Left colon (tissue), 2 donors: Measurements from ENCODE around the gene WDR53. TPM values are rescaled to one million over a fixed set of nuclear protein-coding genes. Genes with fewer than 3 reads are reported as not detected.
"Not testable (repeated sequence)": the region's sequence is repeated elsewhere in the genome, so short reads cannot be mapped to it uniquely, and the experiment has no call there.

Experiments
- ATAC-seq: fragments of 200-7000 bp; cut with Tn5 transposase; one replicate; pipeline ENCODE4 v1.9.1; 2020; ENCODE audit warnings: mild to moderate bottlenecking, moderate library complexity
- DNase-seq, 2 donors: peaks; one replicate each; pipeline ENCODE4 v3.0.0-alpha.2; 2020
- intact Hi-C, 2 donors: fragments of 100-400 bp; cut with DNase I in 1 of 2; cut with micrococcal nuclease in 1 of 2; formaldehyde crosslinking; loops; one replicate each; pipeline versions ENCODE4 v1.11.2 to v1.14.0; 2022; cut with DNase I, micrococcal nuclease
- total RNA-seq, 2 donors: library from RNA; stranded (reverse); fragmentation: NEBNext Ultra II Directional; extraction: Animal tissue kit (Norgen Biotek cat#: 25700); gene quantifications; one replicate each; pipeline ENCODE4 v1.2.1, GENCODE V29; 2021
- donor health status: DM: no; HTN: no; CAD: no.
- donor health status: DM: yes; HTN: yes; CAD: no.

Gene WDR53
- total RNA-seq, 2 donors from 2014 or later: 6.8 to 8.6 TPM

GRCh38 chr3:196570332-196570731 is 2.0 kb upstream of the WDR53 start:
- not testable (repeated sequence) for ATAC-seq, DNase-seq

GRCh38 chr3:196569003-196569516 is 706 bp upstream of the WDR53 start:
- peak; percentile 40 to 56 for DNase-seq
- peak; percentile 41 for ATAC-seq
- intact Hi-C loops: no loop called here

More at GRCh38 chr3:196570332-196570731, 2.0 kb upstream of the WDR53 start:
- intact Hi-C loops: not testable (repeated sequence)

DNA sequence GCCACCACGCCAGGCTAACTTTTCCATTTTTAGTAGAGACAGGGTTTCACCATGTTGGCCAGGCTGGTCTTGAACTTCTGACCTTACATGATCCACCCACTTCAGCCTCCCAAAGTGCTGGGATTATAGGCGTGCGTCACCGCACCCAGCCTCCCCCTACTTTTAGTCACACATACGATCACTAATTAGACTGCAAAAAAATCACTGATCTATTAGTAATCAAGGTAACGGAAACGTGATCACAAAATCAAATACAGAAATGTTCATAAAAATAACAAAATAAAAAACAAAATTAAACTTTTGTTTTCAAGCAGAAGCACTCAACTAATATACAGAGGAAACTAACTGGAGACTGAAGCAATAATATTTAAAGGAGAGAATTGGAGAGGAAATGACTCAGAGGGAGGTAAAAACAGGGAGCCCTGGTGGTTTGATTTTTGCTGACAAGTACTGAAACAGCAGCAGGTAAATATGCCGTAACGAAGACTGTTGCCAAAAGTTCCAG is 4.6 kb downstream of the WDR53 start:
- DNase-seq (no peak), ATAC-seq (no peak)
- intact Hi-C loops: no loop called here

DNA sequence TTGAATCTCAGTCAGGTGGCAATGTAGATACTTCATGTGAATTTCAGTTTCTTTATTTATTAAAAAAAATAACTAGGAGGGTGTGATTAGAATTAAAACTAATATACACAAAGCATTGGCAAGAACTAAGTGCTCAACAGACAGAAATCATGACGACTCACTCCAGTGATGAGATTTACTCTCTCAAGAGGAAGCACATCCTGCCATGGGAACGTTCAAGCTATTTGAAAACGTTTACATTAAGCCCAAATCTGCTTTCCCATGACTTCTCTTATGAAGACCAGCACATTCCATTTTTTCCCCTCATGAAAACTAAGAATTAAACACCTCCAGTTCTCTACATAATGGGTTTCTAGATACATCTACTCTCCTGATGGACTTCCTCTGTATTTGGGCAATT is 8.5 kb downstream of the WDR53 start:
- DNase-seq (no peak), ATAC-seq (no peak)
- intact Hi-C loops: no loop called here

DNA sequence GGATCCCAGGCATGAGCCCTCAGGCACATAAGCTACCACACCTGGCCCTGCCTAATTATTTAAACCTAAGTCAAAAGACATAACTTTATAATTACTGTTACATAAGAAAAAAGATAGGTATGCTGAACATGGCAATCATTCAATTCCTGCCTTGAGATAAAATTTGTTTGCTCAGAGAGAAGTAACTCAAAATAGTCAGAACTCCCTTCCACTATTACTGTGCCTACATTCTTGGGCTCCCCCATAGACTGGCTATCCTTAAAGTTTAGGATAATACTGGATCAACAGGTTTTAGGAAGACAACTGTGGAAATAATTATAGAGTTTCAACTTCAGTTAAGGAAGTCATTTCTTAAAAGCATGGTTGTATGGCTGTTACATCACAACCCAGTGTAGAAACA is 9.9 kb downstream of the WDR53 start:
- DNase-seq: no peak
- intact Hi-C loops: no loop called here
- no peak for ATAC-seq

GRCh38 chr3:196557236-196557635 is 11.1 kb downstream of the WDR53 start:
- intact Hi-C loops: no loop called here

DNA sequence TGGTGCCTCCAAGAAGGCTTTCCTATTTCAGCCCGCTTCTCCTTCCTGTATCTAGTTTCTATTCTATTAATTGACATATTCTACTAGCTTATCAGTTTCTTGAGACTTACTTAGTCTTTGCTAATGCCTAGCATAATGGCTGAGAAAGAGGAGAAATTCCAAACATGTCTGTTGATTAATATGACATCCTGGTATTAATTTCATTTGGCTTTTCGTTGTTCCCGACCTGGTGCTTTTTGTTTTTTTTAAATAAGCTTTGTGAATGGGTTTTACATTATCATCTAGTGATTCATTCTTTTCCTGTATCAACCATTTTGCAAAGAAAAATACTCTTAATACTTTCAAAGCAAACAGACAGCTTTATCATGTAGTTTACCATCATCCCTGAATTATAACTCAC is 13.1 kb downstream of the WDR53 start:
- no peak for DNase-seq
- intact Hi-C loops: no loop called here
- no peak for ATAC-seq

More at GRCh38 chr3:196557236-196557635, 11.1 kb downstream of the WDR53 start:
- no peak for ATAC-seq
- no peak for DNase-seq

DNA sequence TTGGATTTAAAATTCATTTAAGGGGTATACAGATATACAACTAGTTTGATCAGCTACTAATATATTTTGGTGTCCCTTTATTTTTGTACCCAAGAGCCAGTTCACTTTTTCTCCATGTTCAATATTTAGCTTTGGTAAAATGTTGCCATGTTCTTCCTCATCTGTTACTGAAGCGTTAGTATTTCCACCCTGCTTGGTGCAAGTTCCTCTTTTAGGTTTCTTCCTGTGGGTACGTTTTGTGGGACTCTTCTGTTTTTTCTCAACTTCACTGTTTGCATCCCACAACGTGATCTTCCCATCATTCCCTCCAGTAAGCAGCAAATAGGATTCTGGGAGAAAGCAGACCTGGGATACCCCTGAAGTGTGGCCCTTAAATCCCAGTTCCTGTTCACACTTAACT is 14.1 kb downstream of the WDR53 start:
- DNase-seq (no peak), ATAC-seq (no peak)
- intact Hi-C loops: no loop called here

DNA sequence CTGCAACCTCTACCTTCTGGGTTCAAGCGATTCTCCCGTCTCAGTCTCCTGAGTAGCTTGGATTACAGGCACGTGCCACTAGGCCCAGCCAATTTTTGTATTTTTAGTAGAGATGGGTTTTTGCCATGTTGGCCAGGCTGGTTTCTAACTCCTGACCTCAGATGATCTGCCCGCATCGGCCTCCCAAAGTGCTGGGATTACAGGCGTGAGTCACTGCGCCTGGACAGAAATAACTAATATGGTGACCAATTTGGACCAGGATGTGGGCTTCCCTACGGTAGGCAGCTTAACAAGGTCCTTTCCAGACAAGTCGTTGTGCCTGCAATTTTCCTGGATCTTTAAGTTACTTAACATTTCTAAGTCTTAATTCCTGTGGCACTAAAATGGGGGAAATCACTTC is 14.8 kb downstream of the WDR53 start:
- intact Hi-C loops: no loop called here
- ATAC-seq: no peak

DNA sequence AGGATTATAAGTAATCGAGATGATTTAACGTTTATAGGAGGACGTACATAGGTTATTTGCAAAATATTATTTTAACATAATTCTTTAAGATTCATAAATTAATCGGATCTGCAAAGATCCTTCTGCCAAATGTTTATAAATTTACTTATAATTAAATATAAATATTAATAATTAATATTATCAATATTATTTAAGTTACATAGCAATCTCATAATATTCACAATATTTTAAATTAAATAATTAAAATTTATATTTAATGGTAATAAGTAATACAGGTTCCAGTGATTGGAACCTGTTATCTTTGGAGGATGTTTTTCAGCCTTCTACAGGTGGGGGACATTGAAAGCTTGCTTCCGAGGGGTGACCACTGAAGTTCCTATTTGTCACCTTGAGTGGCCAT is 16.1 kb downstream of the WDR53 start:
- intact Hi-C loops: no loop called here
- ATAC-seq: no peak
- no peak for DNase-seq

More for the DNA sequence above, 14.8 kb downstream of the WDR53 start:
- DNase-seq: no peak

DNA sequence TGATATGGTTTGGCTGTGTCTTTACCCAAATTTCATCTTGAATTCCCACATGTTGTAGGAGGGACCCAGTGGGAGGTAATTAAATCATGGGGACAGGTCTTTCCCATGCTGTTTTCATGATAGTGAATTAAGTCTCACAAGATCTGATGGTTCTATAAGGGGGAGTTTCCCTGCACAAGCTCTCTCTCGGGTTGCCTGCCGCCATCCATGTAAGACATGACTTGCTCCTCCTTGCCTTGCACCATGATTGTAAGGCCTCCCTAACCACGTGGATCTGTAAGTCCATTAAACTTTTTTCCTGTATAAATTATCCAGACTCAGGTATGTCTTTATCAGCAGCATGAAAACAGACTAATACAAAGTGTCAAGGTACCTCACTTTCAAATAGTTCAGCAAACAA is 18.2 kb downstream of the WDR53 start:
- intact Hi-C loops, DNase-seq, ATAC-seq: not testable (repeated sequence)

DNA sequence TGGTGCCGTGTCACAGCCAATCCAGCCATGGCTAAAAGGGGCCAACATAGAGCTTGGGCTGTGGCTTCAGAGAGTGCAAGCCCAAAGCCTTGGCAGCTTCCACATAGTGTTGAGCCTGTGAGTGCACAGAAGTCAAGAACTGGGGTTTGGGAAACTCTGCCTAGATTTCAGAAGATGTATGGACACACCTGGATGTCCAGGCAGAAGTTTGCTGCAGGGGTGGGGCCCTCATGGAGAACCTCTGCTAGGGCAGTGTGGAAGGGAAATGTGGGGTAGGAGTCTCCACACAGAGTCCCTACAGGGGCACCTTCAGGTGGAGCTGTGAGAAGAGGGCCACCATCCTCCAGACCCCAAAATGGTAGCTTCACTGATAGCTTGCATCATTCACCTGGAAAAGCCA is 19.0 kb downstream of the WDR53 start:
- intact Hi-C loops, ATAC-seq, DNase-seq: not testable (repeated sequence)

- ATAC-seq: no peak
- DNase-seq: no peak
- intact Hi-C loops: no loop called here
Measured at GRCh38 chr3:196547067-196547466, 21.3 kb downstream of the WDR53 start.

GRCh38 chr3:196546537-196546936 is 21.8 kb downstream of the WDR53 start:
- intact Hi-C loops: no loop called here
- no peak for ATAC-seq
- no peak for DNase-seq

- intact Hi-C loops: no loop called here
- ATAC-seq: no peak
Measured at GRCh38 chr3:196544491-196544992, 23.8 kb downstream of the WDR53 start.

GRCh38 chr3:196541684-196542445 is 26.5 kb downstream of the WDR53 start:
- DNase-seq (no peak), ATAC-seq (no peak)
- intact Hi-C loops: no loop called here

More at GRCh38 chr3:196544491-196544992, 23.8 kb downstream of the WDR53 start:
- DNase-seq: no peak

- intact Hi-C loops: no loop called here
- peak in 1 of 2 donors; percentile 61 for DNase-seq
- ATAC-seq: no peak
Measured at GRCh38 chr3:196537319-196537984, 30.9 kb downstream of the WDR53 start.

- ATAC-seq: no peak
- intact Hi-C loops: no loop called here
Measured at GRCh38 chr3:196533260-196533681, 35.1 kb downstream of the WDR53 start.

GRCh38 chr3:196531418-196531817 is 36.9 kb downstream of the WDR53 start:
- DNase-seq: no peak
- intact Hi-C loops: no loop called here
- ATAC-seq: no peak

More at GRCh38 chr3:196533260-196533681, 35.1 kb downstream of the WDR53 start:
- no peak for DNase-seq
